Natural killer cell (primary cell): ENCODE data around the gene ZNF497. TPM values are rescaled to one million over a fixed set of nuclear protein-coding genes. Genes with fewer than 3 reads are reported as not detected.

ENCODE experiments used
- ATAC-seq, 3 donors: fragments of 150-1000 bp in 2 of 3; fragments of 200-7000 bp in 1 of 3; cut with Tn5 transposase; 1 replicate in 1 of 3; 2 replicates in 2 of 3; pipeline ENCODE4 v1.10.0; 2021; ENCODE audit warnings: mild to moderate bottlenecking in 2 of 3, moderate library complexity in 2 of 3
- DNase-seq, 2 donors: peaks; one replicate each; pipeline versions ENCODE4 v3.0.0 to v3.0.0-alpha.2; 2013 to 2021; ENCODE audit warnings: mixed read lengths in 1 of 2
- H3K27ac ChIP-seq: one replicate; pipeline ENCODE4 v1.5.1; 2013; ENCODE audit warnings: mild to moderate bottlenecking, low read length
- H3K27me3 ChIP-seq: one replicate; pipeline ENCODE4 v1.6.1; 2013; ENCODE audit warnings: low read length; ENCODE audit not compliant: control insufficient read depth, insufficient read depth
- H3K36me3 ChIP-seq: one replicate; pipeline ENCODE4 v1.6.1; 2013; ENCODE audit warnings: low read length; ENCODE audit not compliant: control insufficient read depth, insufficient read depth
- H3K4me1 ChIP-seq: one replicate; pipeline ENCODE4 v1.6.1; 2013; ENCODE audit warnings: low read length; ENCODE audit not compliant: control insufficient read depth, insufficient read depth
- H3K4me3 ChIP-seq: one replicate; pipeline ENCODE4 v1.5.1; 2013; ENCODE audit warnings: low read length
- H3K9me3 ChIP-seq: one replicate; pipeline ENCODE4 v1.6.1; 2013; ENCODE audit warnings: low read length; ENCODE audit not compliant: control insufficient read depth, insufficient read depth
- H3K27ac Mint-ChIP-seq, 2 donors: one replicate each; pipeline ENCODE4 v1.8.0; 2022; ENCODE audit warnings: mild to moderate bottlenecking in 2 of 2, mixed read lengths in 2 of 2, moderate library complexity in 1 of 2
- H3K27me3 Mint-ChIP-seq, 2 donors: one replicate each; pipeline ENCODE4 v1.8.0; 2022; ENCODE audit warnings: low read depth in 2 of 2, mixed read lengths in 2 of 2
- H3K36me3 Mint-ChIP-seq: one replicate; pipeline ENCODE4 v1.8.0; 2022; ENCODE audit warnings: mixed read lengths
- H3K4me1 Mint-ChIP-seq, 2 donors: one replicate each; pipeline ENCODE4 v1.8.0; 2022; ENCODE audit warnings: mixed read lengths in 2 of 2
- H3K4me3 Mint-ChIP-seq: one replicate; pipeline ENCODE4 v1.8.0; 2022; ENCODE audit warnings: mild to moderate bottlenecking, moderate library complexity, mixed read lengths
- H3K9me3 Mint-ChIP-seq, 2 donors: one replicate each; pipeline ENCODE4 v1.8.0; 2022; ENCODE audit warnings: mixed read lengths in 2 of 2
- WGBS: methylation state at CpG from one replicate; pipeline ENCODE4 v1.1.7; 2013; ENCODE audit warnings: missing lambda C conversion rate; ENCODE audit not compliant: insufficient coverage; 5-methylcytosine and 5-hydroxymethylcytosine counted together
- intact Hi-C: fragments of 100-400 bp; cut with micrococcal nuclease; formaldehyde crosslinking; loops from one replicate; pipeline ENCODE4 v1.14.2; 2022
- total RNA-seq, 4 donors: library from RNA; stranded (reverse); fragments of 120-200 nt in 1 of 4; gene quantifications; one replicate each; pipeline versions ENCODE4 v1.2.3 to v1.2.4, GENCODE V29; 2013 to 2022
- TF ChIP-seq, protein P1 (sequence below): fragments of 200-600 bp; IDR thresholded peaks from one replicate; pipeline ENCODE4 v1.8.0; 2022; ENCODE audit warnings: antibody characterized with exemption

The ZNF497 gene
- total RNA-seq, 3 donors from 2014 or later (not counting 1 experiment from before 2014, with no cell fraction given), result 0.40 to 0.61 (median 0.60) TPM

DNA sequence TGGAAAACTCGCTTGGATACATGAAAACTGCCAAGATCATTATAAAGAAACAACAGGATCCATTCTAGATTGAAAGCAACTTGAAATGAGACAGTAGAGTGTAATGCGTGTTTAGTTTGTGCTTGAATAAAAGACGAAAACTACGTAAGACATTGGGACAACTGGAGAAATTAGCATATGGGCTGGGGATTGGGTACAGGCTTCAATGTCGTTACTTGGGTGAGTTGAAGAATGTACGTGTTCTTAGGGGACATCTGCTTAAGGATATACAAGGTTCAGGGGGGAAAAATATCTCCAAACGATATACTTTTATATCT lies 57.8 kb downstream of the ZNF497 start:
- Histone ChIP-seq H3K27me3 (no peaks in the 10 kb centered on the region), H3K4me1 (peaks cover 10% of the 10 kb centered on the region), H3K36me3 (peaks cover 37% of the 10 kb centered on the region), H3K9me3 (peaks cover 5% of the 10 kb centered on the region), H3K27ac (peak overlapping the region; percentile 84), H3K4me3 (peak overlapping the region; percentile 60)
- intact Hi-C loops, result loop anchor here (1.0 to 2.0 kb wide), 5 partner anchors 23 to 122 kb away; partner anchors contain the start of genes ZNF274, ZNF497, ZNF8 and ZNF837
- WGBS, result 55% methylated on average over 5 of the region's 7 CpGs
- Mint-ChIP-seq H3K4me1 (peaks cover 34 to 49% of the 10 kb centered on the region in 2 donors), H3K27me3 (no peaks in the 10 kb centered on the region), H3K9me3 (no peaks in the 10 kb centered on the region), H3K36me3 (no peaks in the 10 kb centered on the region), H3K4me3 (peak overlapping the region; percentile 98), H3K27ac (peak overlapping the region; percentile 99)
- TF ChIP-seq, protein P1, sequence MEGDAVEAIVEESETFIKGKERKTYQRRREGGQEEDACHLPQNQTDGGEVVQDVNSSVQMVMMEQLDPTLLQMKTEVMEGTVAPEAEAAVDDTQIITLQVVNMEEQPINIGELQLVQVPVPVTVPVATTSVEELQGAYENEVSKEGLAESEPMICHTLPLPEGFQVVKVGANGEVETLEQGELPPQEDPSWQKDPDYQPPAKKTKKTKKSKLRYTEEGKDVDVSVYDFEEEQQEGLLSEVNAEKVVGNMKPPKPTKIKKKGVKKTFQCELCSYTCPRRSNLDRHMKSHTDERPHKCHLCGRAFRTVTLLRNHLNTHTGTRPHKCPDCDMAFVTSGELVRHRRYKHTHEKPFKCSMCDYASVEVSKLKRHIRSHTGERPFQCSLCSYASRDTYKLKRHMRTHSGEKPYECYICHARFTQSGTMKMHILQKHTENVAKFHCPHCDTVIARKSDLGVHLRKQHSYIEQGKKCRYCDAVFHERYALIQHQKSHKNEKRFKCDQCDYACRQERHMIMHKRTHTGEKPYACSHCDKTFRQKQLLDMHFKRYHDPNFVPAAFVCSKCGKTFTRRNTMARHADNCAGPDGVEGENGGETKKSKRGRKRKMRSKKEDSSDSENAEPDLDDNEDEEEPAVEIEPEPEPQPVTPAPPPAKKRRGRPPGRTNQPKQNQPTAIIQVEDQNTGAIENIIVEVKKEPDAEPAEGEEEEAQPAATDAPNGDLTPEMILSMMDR, result no peak
- ATAC-seq (no peak), DNase-seq (no peak)

Other genes with a start within 250 kb of the ZNF497 start
- 10 to 100 TPM; 13.0 to 14.9 (median 14.4) TPM for gene ZNF329, start 212.0 kb downstream of the ZNF497 start, total RNA-seq
- 10 to 100 TPM; 25.5 to 33.0 (median 30.1) TPM for gene ZNF274, start 179.7 kb downstream of the ZNF497 start, total RNA-seq
- 10 to 100 TPM; 21.9 to 31.5 (median 21.9) TPM for gene ZNF544, start 133.8 kb downstream of the ZNF497 start, total RNA-seq
- gene ZNF8, start 83.8 kb downstream of the ZNF497 start, total RNA-seq, result 1 to 10 TPM; 6.4 to 8.7 (median 7.7) TPM
- 100 to 1,000 TPM in 2 of 3 donors, 10 to 100 TPM in 1; 96.1 to 142 (median 119) TPM for gene ERVK3-1, start 57.4 kb downstream of the ZNF497 start, total RNA-seq
- 1 to 10 TPM; 2.9 to 4.8 (median 3.2) TPM for gene ZSCAN22, start 35.8 kb downstream of the ZNF497 start, total RNA-seq
- gene A1BG, start 9.3 kb downstream of the ZNF497 start, total RNA-seq, result 10 to 100 TPM in 1 of 3 donors, 1 to 10 TPM in 2; 2.0 to 10.6 (median 3.5) TPM
- 1 to 10 TPM in 2 of 3 donors, under 1 TPM in 1; 0.63 to 1.4 (median 1.3) TPM for gene ZNF837, start 18.3 kb upstream of the ZNF497 start, total RNA-seq
- gene RPS5, start 24.5 kb upstream of the ZNF497 start, total RNA-seq, result 100 to 1,000 TPM; 406 to 580 (median 525) TPM
- gene RNF225, start 32.9 kb upstream of the ZNF497 start, total RNA-seq, result under 1 TPM in 1 of 3 donors, not detected in 2; 0.39 TPM
- gene ZNF584, start 45.9 kb upstream of the ZNF497 start, total RNA-seq, result 1 to 10 TPM; 1.6 to 3.9 (median 2.8) TPM
- 1 to 10 TPM in 2 of 3 donors, under 1 TPM in 1; 0.88 to 1.6 (median 1.5) TPM for gene ZNF132, start 77.4 kb upstream of the ZNF497 start, total RNA-seq
- 10 to 100 TPM; 10.4 to 11.4 (median 11.4) TPM for gene ZNF324B, start 88.9 kb upstream of the ZNF497 start, total RNA-seq
- 10 to 100 TPM; 21.3 to 23.7 (median 23.3) TPM for gene ZNF324, start 104.3 kb upstream of the ZNF497 start, total RNA-seq
- 10 to 100 TPM; 11.9 to 14.5 (median 13.5) TPM for gene ZNF446, start 113.6 kb upstream of the ZNF497 start, total RNA-seq
- 1 to 10 TPM; 4.6 to 7.0 (median 4.7) TPM for gene SLC27A5, start 149.2 kb upstream of the ZNF497 start, total RNA-seq
- 10 to 100 TPM in 1 of 3 donors, 1 to 10 TPM in 2; 9.6 to 12.6 (median 9.8) TPM for gene ZBTB45, start 157.1 kb upstream of the ZNF497 start, total RNA-seq
- gene TRIM28, start 181.3 kb upstream of the ZNF497 start, total RNA-seq, result 100 to 1,000 TPM; 330 to 451 (median 408) TPM
- gene CHMP2A, start 192.4 kb upstream of the ZNF497 start, total RNA-seq, result 10 to 100 TPM; 82.7 to 95.7 (median 94.7) TPM
- 10 to 100 TPM; 71.0 to 89.5 (median 81.9) TPM for gene UBE2M, start 195.9 kb upstream of the ZNF497 start, total RNA-seq
- 10 to 100 TPM; 24.9 to 40.1 (median 37.3) TPM for gene MZF1, start 210.6 kb upstream of the ZNF497 start, total RNA-seq